KMS-11 (cell line): Measurements from ENCODE around the gene MFSD11.
"Not testable (repeated sequence)": the region's sequence is repeated elsewhere in the genome, so short reads cannot be mapped to it uniquely, and the experiment has no call there.

Experiments used
- H2AFZ ChIP-seq: fragments of 200-600 bp; sonication (generic); 2 replicates; pipeline ENCODE4 v1.6.1; 2016; ENCODE audit warnings: antibody characterized with exemption, mixed run types, low read depth
- H3K27ac ChIP-seq: fragments of 200-600 bp; sonication (generic); 2 replicates; pipeline ENCODE4 v1.6.1; 2016; ENCODE audit warnings: mild to moderate bottlenecking, mixed run types
- H3K27me3 ChIP-seq: fragments of 200-600 bp; sonication (generic); 2 replicates; pipeline ENCODE4 v1.6.1; 2017; ENCODE audit warnings: mild to moderate bottlenecking, low read depth, mixed run types, moderate library complexity; ENCODE audit not compliant: insufficient read depth
- H3K36me3 ChIP-seq: fragments of 200-600 bp; sonication (generic); 2 replicates; pipeline ENCODE4 v1.6.1; 2017; ENCODE audit warnings: mild to moderate bottlenecking, mixed run types; ENCODE audit not compliant: insufficient read depth
- H3K4me1 ChIP-seq: fragments of 200-600 bp; sonication (generic); 2 replicates; pipeline ENCODE4 v1.6.1; 2016; ENCODE audit warnings: mild to moderate bottlenecking, low read depth, mixed run types; ENCODE audit not compliant: poor library complexity, severe bottlenecking
- H3K4me2 ChIP-seq: fragments of 200-600 bp; sonication (generic); 2 replicates; pipeline ENCODE4 v1.7.0; 2016; ENCODE audit warnings: mild to moderate bottlenecking, mixed run types
- H3K4me3 ChIP-seq: fragments of 200-600 bp; sonication (generic); IDR thresholded peaks from 2 replicates; pipeline ENCODE4 v1.6.1; 2017; ENCODE audit warnings: low read depth, low read length, mixed read lengths; ENCODE audit not compliant: insufficient read depth
- H3K79me2 ChIP-seq: fragments of 200-600 bp; sonication (generic); 2 replicates; pipeline ENCODE4 v1.6.1; 2016; ENCODE audit warnings: low read depth, mixed run types; ENCODE audit not compliant: insufficient read depth
- H3K9ac ChIP-seq: fragments of 200-600 bp; sonication (generic); 2 replicates; pipeline ENCODE4 v1.6.1; 2016; ENCODE audit warnings: mild to moderate bottlenecking, mixed run types
- H4K20me1 ChIP-seq: fragments of 200-600 bp; sonication (generic); 2 replicates; pipeline ENCODE4 v1.6.1; 2016; ENCODE audit warnings: mild to moderate bottlenecking, mixed run types; ENCODE audit not compliant: insufficient read depth
- CTCF ChIP-seq: fragments of 200-600 bp; sonication (generic); conservative IDR thresholded peaks from 2 replicates; pipeline ENCODE4 v1.6.1; 2017; ENCODE audit warnings: low read depth, mild to moderate bottlenecking, antibody characterized with exemption, low read length, moderate library complexity, mixed read lengths

Gene MFSD11

DNA sequence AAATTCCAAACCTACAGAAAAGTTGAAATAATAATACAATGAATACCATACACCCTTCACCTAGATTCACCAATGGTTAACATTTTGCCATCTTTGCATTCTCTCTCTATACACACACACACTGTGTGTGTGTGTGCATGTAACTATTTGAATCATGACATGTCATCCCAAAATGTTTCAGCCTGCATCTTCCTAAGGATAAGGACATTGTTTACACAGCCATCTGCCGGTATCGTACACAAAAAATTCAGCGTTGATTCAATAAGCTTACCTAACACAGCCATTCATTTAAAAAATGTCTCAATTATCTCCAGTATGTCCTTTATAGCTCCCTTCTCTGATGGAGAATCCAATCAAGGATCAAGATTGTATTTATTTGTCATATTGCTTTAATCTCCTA lies 31.1 kb upstream of the MFSD11 start:
- Histone ChIP-seq H3K9ac (no peak overlapping the region), H3K79me2 (no peaks in the 10 kb centered on the region), H3K4me2 (no peak overlapping the region)

DNA sequence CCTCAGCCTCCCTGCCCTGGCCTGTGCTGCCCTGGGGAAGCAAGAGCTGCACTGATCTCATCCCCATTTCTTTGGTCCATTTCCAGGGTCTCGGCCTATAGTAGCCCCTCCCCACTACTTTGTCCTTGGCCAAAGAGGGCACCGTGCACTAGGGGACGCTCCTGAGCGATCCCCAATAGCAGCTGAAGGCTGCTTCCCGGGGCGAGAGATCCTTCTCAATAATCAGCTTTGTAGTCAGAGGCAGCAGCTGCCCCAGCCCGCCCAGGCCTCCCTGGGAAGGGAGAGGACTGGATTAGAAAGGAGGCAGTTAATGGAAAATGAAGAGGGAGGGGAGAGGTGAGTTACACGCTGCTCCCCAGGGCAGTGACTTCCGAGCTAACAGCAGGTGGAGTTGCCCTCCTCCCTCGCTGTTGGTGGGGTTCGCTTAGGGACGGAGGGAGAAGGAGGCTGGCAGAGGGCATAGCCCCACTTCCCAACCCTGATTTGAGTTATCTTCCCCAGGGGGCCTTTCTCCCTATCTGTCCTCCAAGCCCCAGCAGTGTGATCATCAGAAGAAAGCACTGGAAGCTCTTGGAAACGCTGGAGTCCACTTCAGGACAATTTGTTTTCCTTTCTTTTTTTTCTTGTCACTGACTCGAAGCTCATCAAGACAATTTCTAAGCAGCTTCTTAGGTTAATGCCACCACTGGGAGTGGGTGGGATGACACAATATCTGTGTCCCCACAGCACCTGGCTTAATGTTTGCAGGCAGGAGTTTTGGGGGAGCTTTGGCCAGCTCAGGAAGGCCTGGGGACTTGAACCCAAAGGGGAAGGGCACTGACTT lies 29.7 kb upstream of the MFSD11 start:
- Histone ChIP-seq H3K27me3 (peaks cover 4% of the 10 kb centered on the region; the same call in 1 of the 2 replicates), H3K79me2 (no peaks in the 10 kb centered on the region), H3K4me2 (no peak overlapping the region), H2AFZ (no peak overlapping the region), H3K27ac (no peak overlapping the region), H3K9ac (no peak overlapping the region), H3K4me3 (no peak overlapping the region), H4K20me1 (no peaks in the 10 kb centered on the region), H3K36me3 (no peaks in the 10 kb centered on the region), H3K4me1 (no peaks in the 10 kb centered on the region)
- TF ChIP-seq CTCF: no peak

More for the DNA sequence above, 31.1 kb upstream of the MFSD11 start:
- no peak overlapping the region for H3K27ac ChIP-seq
- no peaks in the 10 kb centered on the region for H3K36me3 ChIP-seq
- H3K27me3 ChIP-seq: peaks cover 4% of the 10 kb centered on the region; the same call in 1 of the 2 replicates
- no peak overlapping the region for H2AFZ ChIP-seq
- no peak overlapping the region for H3K4me3 ChIP-seq
- no peaks in the 10 kb centered on the region for H3K4me1 ChIP-seq
- TF ChIP-seq CTCF: no peak
- H4K20me1 ChIP-seq: no peaks in the 10 kb centered on the region

DNA sequence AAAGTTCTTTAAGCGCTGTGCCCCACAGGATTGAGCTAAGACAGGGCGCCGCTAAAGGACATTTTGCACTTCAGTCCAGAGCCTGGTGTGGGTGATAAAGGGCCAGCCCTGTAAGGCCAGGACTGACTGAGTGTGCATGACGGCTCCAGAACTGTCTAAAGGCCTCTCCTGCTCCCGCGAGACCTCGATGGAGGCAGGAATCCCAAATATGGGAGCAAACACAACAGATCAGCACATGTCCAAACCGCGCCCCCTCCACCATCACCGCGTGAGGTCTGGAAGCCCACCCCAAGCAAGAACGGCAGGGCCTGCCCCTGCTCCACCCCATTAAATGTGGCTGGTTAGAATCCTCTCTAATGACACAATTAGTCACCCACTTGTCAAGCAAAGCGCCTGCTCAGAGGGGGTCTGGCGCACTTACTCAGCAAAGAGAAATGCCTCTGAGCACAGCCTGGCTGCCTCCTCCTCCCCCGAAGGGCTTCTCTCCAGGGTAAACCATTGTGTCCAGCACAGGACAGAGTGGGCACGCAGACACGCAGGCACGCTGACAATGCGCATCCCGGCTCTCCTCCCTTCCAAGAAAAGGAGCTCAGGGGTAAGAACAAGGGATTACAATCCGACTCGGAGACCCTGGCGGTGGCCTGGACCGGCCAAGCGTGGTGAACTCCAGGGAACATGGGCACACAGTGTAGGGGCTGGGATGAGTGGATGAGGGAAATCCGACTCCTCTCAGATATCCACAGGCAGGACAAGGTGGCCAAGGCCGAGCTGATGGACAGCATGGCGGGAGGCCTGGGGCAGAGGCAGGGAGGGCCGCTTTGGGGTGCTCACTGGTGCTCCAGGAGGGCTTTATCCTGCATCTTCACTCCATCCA lies 28.6 kb upstream of the MFSD11 start:
- Histone ChIP-seq H3K79me2 (no peaks in the 10 kb centered on the region), H3K4me1 (peaks cover 3% of the 10 kb centered on the region), H3K27ac (no peak overlapping the region), H3K9ac (no peak overlapping the region), H3K4me3 (no peak overlapping the region), H2AFZ (no peak overlapping the region), H3K4me2 (no peak overlapping the region), H3K27me3 (peaks cover 4% of the 10 kb centered on the region; the same call in 1 of the 2 replicates), H4K20me1 (no peaks in the 10 kb centered on the region), H3K36me3 (no peaks in the 10 kb centered on the region)
- TF ChIP-seq CTCF: no peak

GRCh38 chr17:76709951-76710862 lies 27.7 kb upstream of the MFSD11 start:
- H3K4me2 ChIP-seq, H3K27ac ChIP-seq, H3K79me2 ChIP-seq, H3K9ac ChIP-seq, H4K20me1 ChIP-seq, H3K27me3 ChIP-seq, H2AFZ ChIP-seq, H3K4me3 ChIP-seq, H3K36me3 ChIP-seq: not testable (repeated sequence)
- H3K4me1 ChIP-seq: peaks cover 12% of the 10 kb centered on the region
